HG02981 (cell line): Measurements from ENCODE around the gene PHYHIPL.

Experiments
- ATAC-seq: cut with Tn5 transposase; IDR thresholded peaks from one replicate; pipeline ENCODE4 v1.9.1; 2021; ENCODE audit warnings: mild to moderate bottlenecking, moderate library complexity; ENCODE audit not compliant: unreplicated experiment

PHYHIPL gene

GRCh38 chr10:59289853-59290252 is 113.4 kb downstream of the PHYHIPL start:
- ATAC-seq: no peak

GRCh38 chr10:59290448-59290847 is 114.0 kb downstream of the PHYHIPL start:
- ATAC-seq: no peak
